GM12878 (cell line): ENCODE data around the gene CAP2. TPM values are rescaled to one million over a fixed set of nuclear protein-coding genes. Genes with fewer than 3 reads are reported as not detected.

Experiments used
- ATAC-seq: fragments of 200-7000 bp; cut with Tn5 transposase; 3 replicates; pipeline ENCODE4 v1.9.1; 2020; ENCODE audit warnings: mild to moderate bottlenecking, moderate library complexity
- BruUV-seq: library from RNA; stranded (reverse); fragments of 400-500 nt; replicated peaks from 2 replicates; lab custom pipeline; 2021; lab: Mats Ljungman, UMichigan
- CTCF ChIA-PET: fragments of 300-600 bp; sonication (Branson Sonifier 250); formaldehyde crosslinking; extraction: SDS; loops from one replicate; lab custom pipeline; 2021; ENCODE audit warnings: inconsistent platforms; lab: Yijun Ruan, JAX
- POLR2A ChIA-PET: fragments of 350-600 bp; formaldehyde crosslinking; extraction: SDS; loops from one replicate; lab custom pipeline; 2021; ENCODE audit warnings: inconsistent platforms; lab: Charles Lee
- RAD21 ChIA-PET: fragments of 300-600 bp; sonication (Branson Sonifier 250); formaldehyde crosslinking; loops from one replicate; lab custom pipeline; 2023; ENCODE audit warnings: antibody characterized with exemption; ENCODE audit not compliant: unreplicated experiment; lab: Charles Lee
- SMC1A ChIA-PET: fragments of 300-600 bp; sonication (Branson Sonifier 250); formaldehyde crosslinking; loops from one replicate; lab custom pipeline; 2023; ENCODE audit not compliant: unreplicated experiment, uncharacterized antibody; lab: Charles Lee
- DNase-seq: peaks from one replicate; pipeline ENCODE4 v3.0.0-alpha.2; 2011; ENCODE audit warnings: low read depth, low spot score
- FAIRE-seq: peaks from 3 replicates; lab custom pipeline; 2011; peaks lifted over from hg19 to GRCh38; lab: Jason Lieb, UNC
- H2AFZ ChIP-seq: 2 replicates; pipeline ENCODE4 v1.6.0; 2011; ENCODE audit warnings: low read depth, low read length, control low read depth; ENCODE audit not compliant: control insufficient read depth
- H3K27ac ChIP-seq: 2 replicates; pipeline ENCODE4 v1.5.1; 2011; ENCODE audit warnings: control low read depth; ENCODE audit not compliant: control insufficient read depth, insufficient read depth
- H3K27me3 ChIP-seq, 2 experiments: replicated peaks in 1 of 2; 2 replicates each; pipeline versions ENCODE4 v1.6.0 to v1.6.1; 2011; ENCODE audit warnings: low read length in 1 of 2; ENCODE audit not compliant: control insufficient read depth in 2 of 2, insufficient read depth in 2 of 2
- H3K36me3 ChIP-seq, 2 experiments: 2 replicates each; pipeline ENCODE4 v1.5.1; 2011; ENCODE audit warnings: low read length in 1 of 2; ENCODE audit not compliant: control insufficient read depth in 2 of 2, insufficient read depth in 2 of 2
- H3K4me1 ChIP-seq: 2 replicates; pipeline ENCODE4 v1.6.1; 2011; ENCODE audit warnings: mild to moderate bottlenecking, low read length, moderate library complexity, mixed read lengths; ENCODE audit not compliant: control insufficient read depth, insufficient read depth
- H3K4me2 ChIP-seq: 2 replicates; pipeline ENCODE4 v1.6.0; 2011; ENCODE audit warnings: control low read depth; ENCODE audit not compliant: control insufficient read depth, insufficient read depth
- H3K4me3 ChIP-seq: fragments of 200-600 bp; sonication (generic); 2 replicates; pipeline ENCODE4 v1.5.1; 2016
- H3K79me2 ChIP-seq: 2 replicates; pipeline ENCODE4 v1.6.0; 2011; ENCODE audit warnings: low read length; ENCODE audit not compliant: control insufficient read depth, insufficient read depth
- H3K9ac ChIP-seq: 2 replicates; pipeline ENCODE4 v1.8.0; 2011; ENCODE audit warnings: low read length, control low read depth, mixed read lengths; ENCODE audit not compliant: control insufficient read depth, insufficient read depth
- H3K9me3 ChIP-seq: replicated peaks from 3 replicates; pipeline ENCODE4 v1.5.1; 2011; ENCODE audit warnings: mild to moderate bottlenecking, low read length; ENCODE audit not compliant: control insufficient read depth, insufficient read depth
- H4K20me1 ChIP-seq: 2 replicates; pipeline ENCODE4 v1.6.0; 2011; ENCODE audit not compliant: control insufficient read depth, insufficient read depth
- E4F1 ChIP-seq: fragments of 450-650 bp; IDR thresholded peaks from 2 replicates; pipeline ENCODE4 v1.6.1; 2018; ENCODE audit warnings: borderline replicate concordance, mild to moderate bottlenecking; ENCODE audit not compliant: partially characterized antibody
- FOXM1 ChIP-seq: IDR thresholded peaks from 2 replicates; pipeline ENCODE4 v1.6.1; 2012; ENCODE audit warnings: low read depth, mild to moderate bottlenecking, inconsistent platforms, low read length, moderate library complexity
- HCFC1 ChIP-seq: fragments of 150-350 bp; IDR thresholded peaks from 2 replicates; pipeline ENCODE4 v1.6.1; 2014; ENCODE audit warnings: low read length
- JUNB ChIP-seq: IDR thresholded peaks from 2 replicates; pipeline ENCODE4 v1.6.1; 2016; ENCODE audit warnings: antibody characterized with exemption, mild to moderate bottlenecking
- LARP7 ChIP-seq: fragments of 450-650 bp; IDR thresholded peaks from 2 replicates; pipeline ENCODE4 v1.6.1; 2017; ENCODE audit warnings: mild to moderate bottlenecking
- NFIC ChIP-seq: IDR thresholded peaks from 2 replicates; pipeline ENCODE4 v1.6.1; 2012; ENCODE audit warnings: low read depth, mild to moderate bottlenecking, inconsistent platforms, low read length, moderate library complexity
- NR2F1 ChIP-seq: fragments of 450-650 bp; conservative IDR thresholded peaks from 2 replicates; pipeline ENCODE4 v1.6.1; 2017; ENCODE audit warnings: mild to moderate bottlenecking
- POU2F2 ChIP-seq: IDR thresholded peaks from 3 replicates; pipeline ENCODE4 v1.6.1; 2011; ENCODE audit warnings: low read depth, mild to moderate bottlenecking, low read length, borderline replicate concordance
- SKIL ChIP-seq: fragments of 450-650 bp; IDR thresholded peaks from 2 replicates; pipeline ENCODE4 v1.6.1; 2017; ENCODE audit warnings: mild to moderate bottlenecking, low read depth, inconsistent platforms; ENCODE audit not compliant: poor library complexity, severe bottlenecking
- TBL1XR1 ChIP-seq: IDR thresholded peaks from 2 replicates; pipeline ENCODE4 v1.6.1; 2012; ENCODE audit warnings: low read depth, low read length, improper control_type of control experiment
- WGBS: methylation state at CpG from one replicate; pipeline ENCODE4 v1.1.6; 2016; ENCODE audit warnings: low lambda C conversion rate; ENCODE audit not compliant: insufficient replicate concordance, insufficient coverage; ENCODE audit errors: missing lambda C conversion rate; 5-methylcytosine and 5-hydroxymethylcytosine counted together
- in situ Hi-C: fragments of 300-500 bp; cut with MboI; formaldehyde crosslinking; loops from 9 replicates; pipeline ENCODE4 v1.14.3; 2018; ENCODE audit warnings: mixed read lengths
- intact Hi-C: fragments of 100-400 bp; cut with micrococcal nuclease; formaldehyde crosslinking; loops from one replicate; pipeline ENCODE4 v1.14.2; 2022; ENCODE audit not compliant: unreplicated experiment
- polyA plus RNA-seq, 11 experiments: library from polyadenylated mRNA; depleted of rRNA in 4 of 11; unstranded in 6 of 11; stranded (reverse) in 5 of 11; fragments of >200 nt; fragmentation: Nextera tagmentation in 4 of 11; fragmentation: Illumina TruSeq in 1 of 11; extraction: Ambion mirVana in 4 of 11; extraction: Trizol in 1 of 11; gene quantifications; 1 replicate in 1 of 11; 2 replicates in 10 of 11; pipeline versions ENCODE4 v1.2.1 to v1.2.3, GENCODE V29; 2011 to 2016; ENCODE audit warnings: inconsistent platforms in 2 of 11, missing spikeins in 2 of 11, low read depth in 1 of 11
- total RNA-seq, 4 experiments: library from RNA; depleted of rRNA in 3 of 4; stranded (reverse); fragments of >200 nt in 3 of 4; fragmentation: Illumina TruSeq in 1 of 4; extraction: Trizol in 1 of 4; gene quantifications; 2 replicates each; pipeline versions ENCODE4 v1.2.1 to v1.2.3, GENCODE V29; 2013 to 2021

Gene CAP2
- total and polyA plus RNA-seq, 10 of the 15 experiments (the other 5 are each of a cell fraction or from before 2014, with no cell fraction given) = 0.10 to 2.0 (median 0.15) TPM; not detected in 7

- no peak for TF ChIP-seq SKIL
- TF ChIP-seq, all 136 proteins: peak for 0
These were observed 90.1 kb downstream of the CAP2 start (continued) for GRCh38 chr6:17483391-17484016.

GRCh38 chr6:17484201-17484849 lies 90.9 kb downstream of the CAP2 start:
- in situ Hi-C loops (no loop called here), intact Hi-C loops (no loop called here)
- H3K27me3 ChIP-seq = no peaks in the 10 kb centered on the region
- no peaks in the 10 kb centered on the region for H3K4me1 ChIP-seq
- ChIA-PET SMC1A (interaction anchor here (0.8 to 1.0 kb wide), 4 partner anchors 11 to 167 kb away, joined by 3 to 4 read pairs (median 3); no protein-coding TSS in a partner anchor), CTCF (interaction anchor here (1.3 to 1.8 kb wide), 2 partner anchors 12 to 14 kb away, joined by 3 to 4 read pairs; no protein-coding TSS in a partner anchor), RAD21 (interaction anchor here (0.7 to 1.8 kb wide), 3 partner anchors 10 to 100 kb away, joined by 3 to 4 read pairs (median 4); no protein-coding TSS in a partner anchor), POLR2A (no interaction called here)
- no peak for DNase-seq
- no peak overlapping the region for H2AFZ ChIP-seq
- no peaks in the 10 kb centered on the region for H3K79me2 ChIP-seq
- no peaks in the 10 kb centered on the region for H3K36me3 ChIP-seq
- TF ChIP-seq FOXM1 (no peak), JUNB (no peak), E4F1 (no peak), NFIC (no peak), HCFC1 (no peak), NR2F1 (no peak), TBL1XR1 (no peak), POU2F2 (no peak), LARP7 (no peak)
- no peak overlapping the region for H3K4me2 ChIP-seq
- no peaks in the 10 kb centered on the region for H4K20me1 ChIP-seq
- 32% methylated on average over 10 of the region's 10 CpGs for WGBS
- no TSS peak for BruUV-seq
- no peak for ATAC-seq
- no peak overlapping the region for H3K9ac ChIP-seq
- H3K27ac ChIP-seq = no peak overlapping the region
- H3K9me3 ChIP-seq = no peaks in the 10 kb centered on the region
- no peak for FAIRE-seq
- no peak overlapping the region for H3K4me3 ChIP-seq
